ENCODE results near the gene ARHGAP18. TPM values are rescaled to one million over a fixed set of nuclear protein-coding genes. Genes with fewer than 3 reads are reported as not detected.
A peak's percentile ranks its signal among the peaks of the same experiment; 100 is the strongest.

The ARHGAP18 gene
- total RNA-seq, 4 donors from 2014 or later, result 5.2 to 15.9 (median 7.4) TPM

- no peaks in the 10 kb centered on the region for H3K36me3 ChIP-seq
- DNase-seq (ENCODE audit: extremely low spot score), result no peak
- intact Hi-C loops (cut with DNase I), result no loop called here
- no peaks in the 10 kb centered on the region for H3K27me3 ChIP-seq
- H3K27ac ChIP-seq (replicated peaks in 1 of 4), result no peak overlapping the region
- H3K9me3 ChIP-seq, result no peaks in the 10 kb centered on the region
- no peaks in the 10 kb centered on the region for H3K4me1 ChIP-seq
- 85% methylated on average over 2 of the region's 2 CpGs for WGBS
- no peak for TF ChIP-seq POLR2A (IDR thresholded peaks at IDR 0.05; ENCODE audit: low read depth)
- no peak for TF ChIP-seq POLR2AphosphoS5 (IDR thresholded peaks at IDR 0.05)
- no peak for TF ChIP-seq EP300 (IDR thresholded peaks at IDR 0.05)
- TF ChIP-seq CTCF (IDR thresholded peaks at IDR 0.05), result no peak
- H3K4me3 ChIP-seq, result no peak overlapping the region
Observed at GRCh38 chr6:129653229-129653628, 56.7 kb downstream of the ARHGAP18 start.

GRCh38 chr6:129651291-129651691 lies 58.7 kb downstream of the ARHGAP18 start:
- TF ChIP-seq POLR2AphosphoS5 (IDR thresholded peaks at IDR 0.05), result no peak
- no peak for TF ChIP-seq EP300 (IDR thresholded peaks at IDR 0.05)
- no peak for TF ChIP-seq CTCF (IDR thresholded peaks at IDR 0.05)
- TF ChIP-seq POLR2A (IDR thresholded peaks at IDR 0.05; ENCODE audit: low read depth), result no peak
- intact Hi-C loops (cut with DNase I), result no loop called here
- Histone ChIP-seq H3K4me3 (no peak overlapping the region), H3K36me3 (no peaks in the 10 kb centered on the region), H3K27me3 (no peaks in the 10 kb centered on the region), H3K4me1 (peaks cover 0 to 1% (median under 1%) of the 10 kb centered on the region in 4 donors), H3K9me3 (no peaks in the 10 kb centered on the region), H3K27ac (replicated peaks in 1 of 4) (no peak overlapping the region)
- no peak for DNase-seq (ENCODE audit: extremely low spot score)
- WGBS, result 74% methylated on average over 2 of the region's 2 CpGs

GRCh38 chr6:129648819-129649491 lies 61.0 kb downstream of the ARHGAP18 start:
- 94% methylated on average over 15 of the region's 15 CpGs for WGBS
- TF ChIP-seq CTCF (IDR thresholded peaks at IDR 0.05) (no peak), EP300 (IDR thresholded peaks at IDR 0.05) (no peak), POLR2A (IDR thresholded peaks at IDR 0.05; ENCODE audit: low read depth) (no peak), POLR2AphosphoS5 (IDR thresholded peaks at IDR 0.05) (no peak)
- Histone ChIP-seq H3K36me3 (no peaks in the 10 kb centered on the region), H3K4me3 (no peak overlapping the region), H3K27ac (replicated peaks in 1 of 4) (no peak overlapping the region), H3K27me3 (no peaks in the 10 kb centered on the region), H3K4me1 (peaks cover 5 to 18% (median 12%) of the 10 kb centered on the region in 4 donors), H3K9me3 (no peaks in the 10 kb centered on the region)
- DNase-seq (ENCODE audit: extremely low spot score), result no peak
- intact Hi-C loops (cut with DNase I), result no loop called here

GRCh38 chr6:129647044-129647443 lies 62.9 kb downstream of the ARHGAP18 start:
- Histone ChIP-seq H3K27ac (replicated peaks in 1 of 4) (peak overlapping the region in 1 of 4 donors; percentile 50), H3K36me3 (no peaks in the 10 kb centered on the region), H3K9me3 (no peaks in the 10 kb centered on the region), H3K4me3 (peak overlapping the region in 1 of 4 donors; percentile 13), H3K27me3 (no peaks in the 10 kb centered on the region), H3K4me1 (peaks cover 5 to 18% (median 12%) of the 10 kb centered on the region in 4 donors)
- 85% methylated on average over 2 of the region's 2 CpGs for WGBS
- TF ChIP-seq EP300 (IDR thresholded peaks at IDR 0.05), result no peak
- TF ChIP-seq CTCF (IDR thresholded peaks at IDR 0.05), result no peak
- no peak for TF ChIP-seq POLR2A (IDR thresholded peaks at IDR 0.05; ENCODE audit: low read depth)
- no peak for TF ChIP-seq POLR2AphosphoS5 (IDR thresholded peaks at IDR 0.05)
- intact Hi-C loops (cut with DNase I), result no loop called here
- DNase-seq (ENCODE audit: extremely low spot score), result no peak

All from esophagus muscularis mucosa (tissue), 4 donors.